ENCODE data around the gene KNSTRN.
A peak's percentile ranks its signal among the peaks of the same experiment; 100 is the strongest.

Gene KNSTRN, protein sequence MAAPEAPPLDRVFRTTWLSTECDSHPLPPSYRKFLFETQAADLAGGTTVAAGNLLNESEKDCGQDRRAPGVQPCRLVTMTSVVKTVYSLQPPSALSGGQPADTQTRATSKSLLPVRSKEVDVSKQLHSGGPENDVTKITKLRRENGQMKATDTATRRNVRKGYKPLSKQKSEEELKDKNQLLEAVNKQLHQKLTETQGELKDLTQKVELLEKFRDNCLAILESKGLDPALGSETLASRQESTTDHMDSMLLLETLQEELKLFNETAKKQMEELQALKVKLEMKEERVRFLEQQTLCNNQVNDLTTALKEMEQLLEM

DNA sequence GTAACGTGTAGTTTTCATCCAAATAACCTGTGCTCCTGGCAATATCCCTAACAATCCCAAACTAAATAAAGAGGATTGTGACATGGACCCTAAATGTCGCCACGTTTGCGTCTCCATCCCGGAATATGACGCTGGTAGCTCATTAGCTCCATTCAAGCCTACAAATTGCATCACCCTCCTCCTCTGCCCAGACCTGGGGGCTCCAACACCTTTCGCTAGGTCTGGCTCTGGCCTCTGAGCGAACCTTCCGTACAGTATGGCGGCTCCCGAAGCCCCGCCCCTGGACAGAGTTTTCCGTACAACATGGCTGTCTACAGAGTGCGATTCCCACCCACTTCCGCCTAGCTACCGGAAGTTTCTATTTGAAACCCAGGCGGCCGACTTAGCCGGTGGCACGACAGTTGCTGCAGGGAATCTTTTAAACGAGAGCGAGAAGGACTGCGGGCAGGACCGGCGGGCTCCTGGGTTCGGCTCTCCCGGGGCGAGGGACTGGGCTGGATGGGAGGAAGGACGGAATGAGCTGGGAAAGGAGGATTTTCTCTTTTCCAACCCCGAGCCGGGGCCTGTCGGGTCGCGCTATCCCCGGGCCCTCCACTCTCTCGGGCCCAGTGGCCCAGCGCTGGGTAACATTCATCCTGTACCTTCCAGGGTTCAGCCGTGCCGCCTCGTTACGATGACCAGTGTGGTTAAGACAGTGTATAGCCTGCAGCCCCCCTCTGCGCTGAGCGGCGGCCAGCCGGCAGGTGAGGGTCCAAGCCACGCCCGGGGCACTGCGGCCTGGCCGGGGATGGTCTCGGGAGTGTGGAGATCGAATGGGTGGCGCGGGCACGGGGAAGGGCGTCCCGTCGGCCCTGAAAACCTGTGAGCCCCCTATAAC is at the start of gene KNSTRN:
Gene KNSTRN, plus strand, starts transcription at position 142 of the 877 bp plus-strand sequence. Its CDS starts 115 bp downstream, at position 257.
- TF ChIP-seq, protein P1, sequence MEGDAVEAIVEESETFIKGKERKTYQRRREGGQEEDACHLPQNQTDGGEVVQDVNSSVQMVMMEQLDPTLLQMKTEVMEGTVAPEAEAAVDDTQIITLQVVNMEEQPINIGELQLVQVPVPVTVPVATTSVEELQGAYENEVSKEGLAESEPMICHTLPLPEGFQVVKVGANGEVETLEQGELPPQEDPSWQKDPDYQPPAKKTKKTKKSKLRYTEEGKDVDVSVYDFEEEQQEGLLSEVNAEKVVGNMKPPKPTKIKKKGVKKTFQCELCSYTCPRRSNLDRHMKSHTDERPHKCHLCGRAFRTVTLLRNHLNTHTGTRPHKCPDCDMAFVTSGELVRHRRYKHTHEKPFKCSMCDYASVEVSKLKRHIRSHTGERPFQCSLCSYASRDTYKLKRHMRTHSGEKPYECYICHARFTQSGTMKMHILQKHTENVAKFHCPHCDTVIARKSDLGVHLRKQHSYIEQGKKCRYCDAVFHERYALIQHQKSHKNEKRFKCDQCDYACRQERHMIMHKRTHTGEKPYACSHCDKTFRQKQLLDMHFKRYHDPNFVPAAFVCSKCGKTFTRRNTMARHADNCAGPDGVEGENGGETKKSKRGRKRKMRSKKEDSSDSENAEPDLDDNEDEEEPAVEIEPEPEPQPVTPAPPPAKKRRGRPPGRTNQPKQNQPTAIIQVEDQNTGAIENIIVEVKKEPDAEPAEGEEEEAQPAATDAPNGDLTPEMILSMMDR (IDR thresholded peaks at IDR 0.05; ENCODE audit: insufficient read depth, low read depth, low read length, missing control alignments) = no peak
- H3K4me3 ChIP-seq (ENCODE audit: low read depth, low read length) = peak within 1 kb of the TSS; percentile 92

DNA sequence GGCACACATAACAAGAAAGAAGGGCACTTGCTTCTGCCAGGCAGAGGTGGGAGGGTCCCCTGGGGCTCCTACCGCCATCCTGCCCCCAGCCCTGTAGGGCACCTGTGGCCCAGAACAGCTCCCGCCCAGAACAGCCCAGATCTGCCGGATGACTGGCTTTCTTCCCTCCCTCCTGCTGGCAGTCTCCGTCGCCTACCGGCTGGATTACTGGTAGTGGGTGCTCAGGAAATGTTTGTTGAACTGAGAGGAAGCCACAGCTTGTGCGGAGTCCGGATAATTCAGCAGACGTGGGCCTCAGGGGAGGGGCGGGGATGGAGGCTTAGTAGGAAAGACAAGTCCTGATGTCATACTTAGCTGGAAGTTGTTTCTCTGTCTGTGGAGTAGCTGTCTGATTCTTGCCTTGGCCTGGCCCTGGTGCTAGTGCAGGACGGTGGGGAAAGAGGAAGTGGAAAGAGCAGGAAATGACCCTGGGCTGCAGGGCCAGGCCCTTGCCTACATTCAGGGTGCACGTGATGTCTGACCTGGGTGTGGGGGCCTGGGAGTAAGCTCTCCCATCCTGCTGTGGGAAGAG is 48.5 kb upstream of the KNSTRN start:
- TF ChIP-seq, protein P1 (IDR thresholded peaks at IDR 0.05; ENCODE audit: insufficient read depth, low read depth, low read length, missing control alignments) = no peak
- peak; percentile 20 for DNase-seq (ENCODE audit: low read depth)
- H3K4me3 ChIP-seq (ENCODE audit: low read depth, low read length) = no peak overlapping the region

More for the DNA sequence above, at the start of gene KNSTRN:
- peak; percentile 96 for DNase-seq (ENCODE audit: low read depth)

DNA sequence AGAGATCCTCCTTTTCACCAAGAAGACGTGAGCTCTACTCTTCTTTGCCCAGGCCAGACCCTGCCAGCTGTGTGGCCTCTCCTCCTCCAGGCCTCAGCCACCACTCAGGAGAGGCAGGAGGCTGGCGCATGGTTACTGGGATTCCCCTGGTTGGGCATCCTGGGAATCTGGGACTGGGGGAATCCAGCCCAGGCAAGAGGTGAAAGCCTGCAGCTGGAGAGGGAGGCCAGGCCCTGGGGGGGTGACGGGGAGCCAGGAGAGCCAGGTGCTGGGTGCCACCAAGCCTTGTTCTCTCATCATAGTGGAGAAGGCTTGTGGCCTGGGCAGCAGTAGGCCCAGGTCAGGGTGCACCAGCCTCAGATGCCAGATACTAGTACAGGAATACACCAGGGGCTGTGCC is 48.0 kb upstream of the KNSTRN start:
- TF ChIP-seq, protein P1 (IDR thresholded peaks at IDR 0.05; ENCODE audit: insufficient read depth, low read depth, low read length, missing control alignments) = no peak
- no peak overlapping the region for H3K4me3 ChIP-seq (ENCODE audit: low read depth, low read length)
- DNase-seq (ENCODE audit: low read depth) = no peak

DNA sequence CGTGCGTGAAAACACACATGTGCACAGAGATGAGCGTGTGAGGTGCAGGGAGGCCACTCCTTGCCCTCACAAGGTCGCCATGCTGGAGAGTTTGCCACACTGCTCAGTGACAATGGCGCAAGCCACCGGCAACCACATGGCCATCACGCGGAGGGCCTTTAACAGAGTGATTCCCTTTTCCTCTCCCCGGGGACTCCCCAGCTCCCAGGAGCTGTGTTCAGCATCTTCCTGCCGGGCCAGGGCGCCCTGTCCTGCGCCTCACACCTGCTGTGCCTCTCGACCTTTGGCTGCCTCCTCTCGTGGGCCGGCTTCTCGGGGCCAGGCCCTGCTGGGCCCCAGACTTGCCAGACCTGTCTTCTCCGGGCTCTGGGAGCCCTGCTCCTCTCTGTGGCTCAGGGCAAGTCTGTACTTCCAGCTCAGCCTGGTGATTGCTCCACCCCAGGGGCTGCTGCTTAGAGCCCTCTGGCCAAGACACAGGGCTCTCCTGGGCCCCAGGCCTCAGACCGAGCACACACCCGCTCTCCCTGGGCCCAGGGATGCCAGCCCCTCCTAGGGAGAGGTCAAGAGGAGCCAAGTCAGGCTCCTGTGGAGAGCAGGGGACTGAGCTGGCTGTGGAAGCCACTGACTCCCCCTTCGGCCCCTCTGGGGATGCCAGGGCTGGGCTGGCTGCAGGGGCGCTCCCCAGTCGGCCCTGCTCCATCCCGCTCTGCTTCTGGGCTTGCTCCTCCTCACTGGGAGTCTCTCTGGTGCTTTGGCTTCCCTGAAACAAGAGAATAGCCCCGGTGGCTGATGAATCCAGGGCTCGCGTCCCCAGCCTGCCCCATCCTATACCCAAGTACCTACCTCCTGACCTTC is 47.4 kb upstream of the KNSTRN start:
- H3K4me3 ChIP-seq (ENCODE audit: low read depth, low read length) = no peak overlapping the region
- TF ChIP-seq, protein P1 (IDR thresholded peaks at IDR 0.05; ENCODE audit: insufficient read depth, low read depth, low read length, missing control alignments) = no peak
- DNase-seq (ENCODE audit: low read depth) = no peak

DNA sequence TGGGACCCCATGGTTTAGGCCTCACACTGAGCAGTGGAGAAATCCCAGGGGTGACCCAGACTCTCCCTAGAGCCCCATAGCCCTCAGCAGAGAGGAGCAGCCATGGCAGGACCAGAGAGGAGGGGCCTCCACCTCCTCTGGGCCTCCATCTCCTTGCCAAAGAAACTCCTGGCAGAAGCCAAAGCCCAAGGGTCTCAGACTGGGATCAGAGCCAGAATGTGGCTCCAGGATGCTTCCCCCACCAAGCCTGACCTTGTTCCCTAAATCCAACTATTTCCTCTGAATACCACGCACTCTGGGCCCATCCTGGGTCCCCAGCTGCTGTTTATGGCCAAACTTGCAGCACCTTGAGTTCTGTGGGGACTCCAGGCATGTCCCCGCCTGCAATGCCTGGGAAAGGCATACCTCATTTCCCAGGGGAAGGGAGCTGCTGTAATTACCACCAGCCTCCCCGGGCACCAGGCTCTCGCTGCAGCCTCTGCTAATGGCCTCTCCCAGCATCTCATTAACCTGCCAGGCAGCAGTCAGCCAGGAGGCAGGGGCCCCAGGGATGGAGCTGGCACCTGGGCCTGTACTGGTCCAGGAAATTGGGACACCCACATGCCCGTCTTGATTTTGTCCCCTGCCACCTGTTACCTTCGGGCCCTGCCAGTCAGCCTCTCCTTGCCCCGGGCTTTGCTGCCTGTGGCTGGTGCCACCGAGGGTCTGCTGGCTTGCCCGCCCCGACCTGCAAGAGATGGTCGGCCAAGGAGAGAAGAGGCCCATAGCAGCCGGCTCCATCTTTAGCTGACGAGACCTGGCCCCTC is 46.4 kb upstream of the KNSTRN start:
- no peak overlapping the region for H3K4me3 ChIP-seq (ENCODE audit: low read depth, low read length)
- TF ChIP-seq, protein P1 (IDR thresholded peaks at IDR 0.05; ENCODE audit: insufficient read depth, low read depth, low read length, missing control alignments) = no peak
- DNase-seq (ENCODE audit: low read depth) = no peak
